Peyer's patch (tissue), 4 donors: ENCODE results near the gene BRD3OS.

ENCODE experiments used
- POLR2A ChIP-seq, 2 donors: fragments of 450-650 bp; IDR thresholded peaks; one replicate each; pipeline ENCODE4 v1.5.1; 2017; ENCODE audit warnings: antibody characterized with exemption in 2 of 2, mild to moderate bottlenecking in 2 of 2, moderate library complexity in 2 of 2
- TF ChIP-seq, protein P1 (sequence below), 6 experiments: fragments of 450-650 bp in 4 of 6; fragments of 200-600 bp in 2 of 6; sonication (generic) in 1 of 6; IDR thresholded peaks; one replicate each; pipeline ENCODE4 v1.5.1; 2017 to 2019; ENCODE audit warnings: antibody characterized with exemption in 6 of 6, mild to moderate bottlenecking in 3 of 6, moderate library complexity in 1 of 6

DNA sequence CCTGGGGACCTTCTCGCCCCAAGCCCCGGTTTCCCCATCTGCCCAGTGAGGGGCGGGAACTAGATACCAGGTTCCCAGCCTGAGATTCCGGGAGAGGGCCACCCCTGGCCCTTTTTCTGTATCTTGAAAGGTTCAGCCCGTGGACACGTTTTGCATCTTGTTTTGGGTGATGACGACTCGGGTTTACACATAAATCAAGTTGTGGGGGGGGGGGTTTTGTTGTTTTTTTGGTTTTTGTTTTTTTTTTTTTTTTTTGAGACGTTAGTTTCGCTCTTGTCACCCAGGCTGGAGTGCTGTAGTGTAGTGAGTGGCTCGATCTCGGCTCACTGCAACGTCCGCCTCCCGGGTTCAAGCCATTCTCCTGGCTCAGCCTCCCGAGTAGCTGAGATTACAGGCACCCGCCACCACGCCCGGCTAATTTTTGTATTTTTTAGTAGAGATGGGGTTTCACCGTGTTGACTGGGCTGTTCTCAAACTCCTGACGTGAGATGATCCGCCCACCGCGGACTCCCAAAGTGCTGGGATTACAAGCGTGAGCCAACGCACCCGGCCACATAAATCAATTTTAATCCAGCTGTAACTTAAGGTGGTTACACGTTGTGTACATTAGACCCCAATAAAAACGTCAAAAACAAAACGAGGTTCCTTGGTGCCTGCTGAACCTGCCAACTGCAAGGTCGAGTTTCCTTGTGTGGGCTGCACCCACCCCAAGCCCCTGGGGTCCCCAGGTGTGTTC is 43.6 kb downstream of the BRD3OS start:
- TF ChIP-seq, protein P1, sequence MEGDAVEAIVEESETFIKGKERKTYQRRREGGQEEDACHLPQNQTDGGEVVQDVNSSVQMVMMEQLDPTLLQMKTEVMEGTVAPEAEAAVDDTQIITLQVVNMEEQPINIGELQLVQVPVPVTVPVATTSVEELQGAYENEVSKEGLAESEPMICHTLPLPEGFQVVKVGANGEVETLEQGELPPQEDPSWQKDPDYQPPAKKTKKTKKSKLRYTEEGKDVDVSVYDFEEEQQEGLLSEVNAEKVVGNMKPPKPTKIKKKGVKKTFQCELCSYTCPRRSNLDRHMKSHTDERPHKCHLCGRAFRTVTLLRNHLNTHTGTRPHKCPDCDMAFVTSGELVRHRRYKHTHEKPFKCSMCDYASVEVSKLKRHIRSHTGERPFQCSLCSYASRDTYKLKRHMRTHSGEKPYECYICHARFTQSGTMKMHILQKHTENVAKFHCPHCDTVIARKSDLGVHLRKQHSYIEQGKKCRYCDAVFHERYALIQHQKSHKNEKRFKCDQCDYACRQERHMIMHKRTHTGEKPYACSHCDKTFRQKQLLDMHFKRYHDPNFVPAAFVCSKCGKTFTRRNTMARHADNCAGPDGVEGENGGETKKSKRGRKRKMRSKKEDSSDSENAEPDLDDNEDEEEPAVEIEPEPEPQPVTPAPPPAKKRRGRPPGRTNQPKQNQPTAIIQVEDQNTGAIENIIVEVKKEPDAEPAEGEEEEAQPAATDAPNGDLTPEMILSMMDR (IDR thresholded peaks at IDR 0.05) = no peak
- TF ChIP-seq POLR2A (IDR thresholded peaks at IDR 0.05) = no peak
